ENCODE results near the gene OR10H5.
"Not testable (repeated sequence)": the region's sequence is repeated elsewhere in the genome, so short reads cannot be mapped to it uniquely, and the experiment has no call there.

Gene OR10H5, protein sequence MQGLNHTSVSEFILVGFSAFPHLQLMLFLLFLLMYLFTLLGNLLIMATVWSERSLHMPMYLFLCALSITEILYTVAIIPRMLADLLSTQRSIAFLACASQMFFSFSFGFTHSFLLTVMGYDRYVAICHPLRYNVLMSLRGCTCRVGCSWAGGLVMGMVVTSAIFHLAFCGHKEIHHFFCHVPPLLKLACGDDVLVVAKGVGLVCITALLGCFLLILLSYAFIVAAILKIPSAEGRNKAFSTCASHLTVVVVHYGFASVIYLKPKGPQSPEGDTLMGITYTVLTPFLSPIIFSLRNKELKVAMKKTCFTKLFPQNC
- total RNA-seq = 0 reads per million in 4 donors

DNA sequence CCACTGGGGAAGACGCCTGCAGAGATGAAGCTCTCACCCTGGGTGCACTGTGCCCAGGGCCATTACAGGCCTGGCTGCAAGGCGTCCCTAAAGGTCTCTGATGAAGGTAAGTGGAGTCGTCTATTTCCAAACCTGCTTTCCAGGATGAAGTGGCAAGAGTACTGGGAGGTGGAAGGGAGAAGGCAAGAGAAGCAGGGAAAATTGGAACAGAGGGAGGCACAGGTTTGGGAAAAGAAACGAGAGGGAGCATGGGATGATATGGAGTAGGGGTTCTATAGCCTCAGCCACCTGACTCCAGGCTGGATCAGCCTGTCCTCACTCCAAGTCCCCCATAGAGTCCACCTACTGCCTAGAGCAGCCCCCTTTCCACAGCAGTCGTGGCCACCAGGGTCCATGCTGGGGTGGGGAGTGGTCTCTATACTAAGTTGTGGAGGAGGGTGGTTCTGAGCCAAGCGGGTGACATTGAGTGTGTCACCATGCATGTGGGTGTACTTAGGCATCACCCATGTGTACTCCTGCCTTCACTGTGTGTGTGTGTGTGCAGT lies at the start of gene OR10H5:
OR10H5 (plus strand) TSS at position 51 of the 545 bp plus-strand sequence. CDS start 6,388 bp downstream, outside the sequence.
- DNase-seq = no peak

DNA sequence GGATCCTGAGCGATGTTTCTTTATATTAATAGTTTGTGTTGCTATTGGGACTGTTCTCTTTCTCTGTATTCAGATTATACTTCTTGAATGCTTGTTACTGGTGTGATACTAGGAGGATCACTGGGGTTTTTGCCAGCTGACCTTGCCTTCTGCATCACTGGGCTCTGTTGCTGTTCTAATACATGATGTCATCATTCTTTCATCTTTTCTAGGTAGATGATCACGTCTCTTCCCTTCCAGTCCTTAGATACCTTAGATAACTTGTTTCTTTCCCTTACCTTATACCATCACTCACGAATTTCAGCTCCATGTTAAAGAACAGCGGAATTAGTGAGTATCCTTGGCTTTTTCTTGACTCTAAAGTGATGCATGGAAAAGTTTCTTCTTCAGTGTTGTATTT lies 49.7 kb upstream of the OR10H5 start, which contains the start of gene OR10H3:
OR10H3 (plus strand) TSS at position 264 of the 400 bp plus-strand sequence. CDS start 3,408 bp downstream, outside the sequence.
- no peak for DNase-seq

DNA sequence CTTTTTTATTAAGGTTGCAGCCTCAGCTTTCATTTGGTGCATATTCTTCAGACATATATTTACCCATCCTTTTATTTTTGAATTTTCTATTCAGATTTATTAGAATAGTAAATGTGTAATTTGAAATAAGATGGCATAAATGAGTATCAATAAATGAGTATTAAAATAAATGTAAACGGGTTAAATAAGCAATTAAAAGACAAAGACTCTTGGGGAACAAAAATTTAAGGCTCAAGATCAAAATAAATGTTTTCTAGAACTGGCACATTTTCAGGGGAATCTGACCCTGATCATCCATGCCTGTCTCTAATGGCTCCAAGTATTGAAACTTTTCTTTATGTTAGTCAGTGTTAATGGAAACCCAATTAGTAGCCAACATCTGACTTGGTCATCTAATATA lies 46.7 kb upstream of the OR10H5 start:
- DNase-seq = no peak

DNA sequence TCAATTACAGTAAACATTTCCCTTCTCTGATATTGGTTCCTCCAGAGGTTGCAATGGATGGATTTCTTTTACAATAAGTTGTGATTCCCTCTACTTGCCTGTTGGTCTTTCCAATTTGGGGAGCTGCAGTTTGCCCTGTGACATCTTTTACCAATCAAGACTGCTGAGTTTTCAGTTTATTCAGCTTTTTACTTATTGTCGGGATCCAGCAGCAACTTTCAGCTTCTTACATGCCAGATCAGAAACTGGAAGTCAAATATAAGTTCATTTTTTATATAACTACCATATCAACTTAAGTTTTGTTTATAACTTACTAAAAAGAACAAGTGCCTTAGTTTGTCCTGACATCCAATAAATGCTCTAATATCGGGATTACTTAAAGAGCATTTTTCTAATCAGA lies 39.2 kb upstream of the OR10H5 start:
- DNase-seq = no peak

DNA sequence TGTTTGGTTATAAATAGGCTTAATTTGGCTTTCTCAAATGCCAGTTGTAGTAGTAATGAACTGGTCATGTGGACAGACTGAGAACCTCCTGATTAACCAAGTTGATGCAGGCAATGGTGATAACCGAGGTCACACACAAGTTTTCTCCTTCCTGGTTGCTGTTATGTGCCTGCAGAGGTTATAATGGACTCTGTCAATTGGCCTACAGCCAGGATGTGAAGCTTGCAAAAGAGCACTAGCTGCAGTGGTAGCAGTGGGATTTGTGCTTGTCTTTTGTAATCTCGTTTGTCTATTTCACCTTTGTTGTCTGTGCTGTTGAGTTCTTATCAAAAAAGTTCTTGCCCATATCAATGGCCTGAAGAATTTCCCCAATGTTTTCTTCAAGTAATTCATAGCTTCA lies 29.1 kb upstream of the OR10H5 start:
- no peak for DNase-seq

DNA sequence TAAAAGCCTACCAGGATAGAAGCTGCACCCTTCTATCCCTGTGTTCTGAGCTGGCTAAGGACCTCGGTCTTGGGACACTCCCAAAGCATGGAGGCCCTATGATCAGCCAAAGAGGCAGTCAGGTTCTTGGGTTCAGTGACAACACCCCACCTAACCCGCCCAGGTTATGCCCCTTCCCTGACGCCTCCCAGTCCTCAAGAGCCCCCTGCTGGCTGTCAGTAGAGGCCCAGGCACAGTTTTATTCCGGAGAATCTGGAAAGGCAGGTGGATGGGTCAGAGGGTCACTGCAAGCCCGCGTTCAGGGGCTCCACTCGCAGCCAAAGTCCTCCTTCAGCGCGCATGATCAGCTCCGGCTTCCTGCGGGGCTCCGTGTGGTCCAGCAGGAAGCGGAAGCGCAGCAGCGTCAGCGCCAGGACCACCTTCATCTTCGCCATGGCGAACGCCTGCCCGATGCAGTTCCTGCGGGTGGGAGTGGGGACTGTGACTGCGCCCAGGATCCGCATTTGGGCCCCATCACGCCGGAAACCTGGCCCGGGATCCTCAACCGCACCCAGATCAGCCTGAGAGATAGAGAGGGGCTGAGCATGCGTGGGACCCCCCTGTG lies 27.4 kb upstream of the OR10H5 start:
- DNase-seq = no peak

DNA sequence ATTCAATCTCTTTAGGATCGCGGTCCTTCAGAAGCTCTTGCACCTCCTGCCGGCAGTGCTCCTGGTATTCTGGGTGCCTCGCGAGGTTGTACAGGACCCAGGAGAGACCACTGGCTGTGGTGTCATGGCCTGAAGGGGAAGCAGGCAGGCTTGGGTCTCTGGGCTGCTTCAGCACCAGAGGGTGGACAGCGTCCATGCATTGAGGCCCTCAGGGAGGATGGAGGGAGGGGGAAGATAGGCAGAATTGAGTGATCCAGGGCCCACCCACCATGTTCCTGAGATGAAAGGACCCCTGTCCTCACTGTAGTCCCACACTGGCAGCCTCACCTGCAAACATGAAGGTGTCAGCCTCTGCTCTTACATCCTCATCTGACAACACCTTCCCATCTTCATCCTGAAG lies 17.9 kb upstream of the OR10H5 start:
- no peak for DNase-seq

DNA sequence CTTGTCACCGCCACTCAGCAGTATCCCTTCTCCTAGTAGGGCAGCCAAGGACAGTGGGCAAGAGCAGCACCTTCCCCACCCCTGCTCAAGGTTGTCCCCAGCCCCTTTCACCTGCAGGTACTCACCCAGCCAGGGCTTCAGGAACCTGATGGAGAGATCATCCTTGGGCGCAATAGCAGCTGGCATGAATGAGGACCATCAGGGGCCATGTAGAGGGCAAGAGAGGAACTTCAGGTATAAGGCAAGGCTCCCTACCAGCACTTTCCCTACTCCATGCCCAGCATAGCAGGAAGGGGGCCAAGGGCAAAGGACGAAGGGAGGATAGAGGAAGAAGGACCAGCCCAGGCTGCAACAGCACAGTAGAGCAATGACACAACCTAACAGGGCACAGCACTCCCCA lies 13.3 kb upstream of the OR10H5 start:
- not testable (repeated sequence) for DNase-seq

DNA sequence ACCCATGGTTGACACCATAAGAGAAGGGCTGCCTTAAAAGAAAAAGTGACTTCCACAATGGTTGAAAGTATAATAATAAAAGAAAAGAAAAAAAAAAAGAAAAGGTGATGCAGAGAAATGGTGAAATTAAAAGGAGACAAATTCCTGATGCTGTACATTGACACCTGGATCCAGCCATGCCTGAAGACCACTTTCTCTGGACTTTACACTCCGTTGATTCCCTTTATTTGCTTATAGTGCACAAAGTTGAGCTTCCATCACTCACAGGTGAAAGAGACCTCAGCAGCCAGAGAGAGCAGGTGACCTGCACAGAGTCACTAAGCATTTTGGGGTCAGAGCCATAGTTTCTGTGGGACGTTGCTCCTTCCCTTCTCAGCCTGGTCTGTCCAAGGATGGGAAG lies 12.2 kb upstream of the OR10H5 start:
- DNase-seq = no peak

DNA sequence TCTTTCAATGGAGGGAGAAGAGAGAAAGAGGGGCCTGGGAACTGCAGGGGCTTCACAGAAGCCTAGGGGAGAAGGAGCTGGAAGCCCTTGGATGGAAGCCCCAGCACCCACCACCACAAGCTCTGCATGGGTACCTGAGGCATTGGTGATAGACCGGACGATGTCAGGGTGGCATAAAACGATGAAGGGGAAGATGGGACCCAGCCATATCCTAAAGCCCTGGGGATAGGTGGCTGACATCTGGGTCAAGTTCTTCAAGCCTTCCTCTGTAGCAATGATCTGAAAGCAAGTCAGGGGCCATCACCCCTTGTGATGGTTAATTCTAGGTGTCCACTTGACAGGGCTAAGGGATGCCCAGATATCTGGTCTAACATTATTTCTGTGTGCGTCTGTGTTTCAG lies 11.2 kb upstream of the OR10H5 start:
- no peak for DNase-seq

DNA sequence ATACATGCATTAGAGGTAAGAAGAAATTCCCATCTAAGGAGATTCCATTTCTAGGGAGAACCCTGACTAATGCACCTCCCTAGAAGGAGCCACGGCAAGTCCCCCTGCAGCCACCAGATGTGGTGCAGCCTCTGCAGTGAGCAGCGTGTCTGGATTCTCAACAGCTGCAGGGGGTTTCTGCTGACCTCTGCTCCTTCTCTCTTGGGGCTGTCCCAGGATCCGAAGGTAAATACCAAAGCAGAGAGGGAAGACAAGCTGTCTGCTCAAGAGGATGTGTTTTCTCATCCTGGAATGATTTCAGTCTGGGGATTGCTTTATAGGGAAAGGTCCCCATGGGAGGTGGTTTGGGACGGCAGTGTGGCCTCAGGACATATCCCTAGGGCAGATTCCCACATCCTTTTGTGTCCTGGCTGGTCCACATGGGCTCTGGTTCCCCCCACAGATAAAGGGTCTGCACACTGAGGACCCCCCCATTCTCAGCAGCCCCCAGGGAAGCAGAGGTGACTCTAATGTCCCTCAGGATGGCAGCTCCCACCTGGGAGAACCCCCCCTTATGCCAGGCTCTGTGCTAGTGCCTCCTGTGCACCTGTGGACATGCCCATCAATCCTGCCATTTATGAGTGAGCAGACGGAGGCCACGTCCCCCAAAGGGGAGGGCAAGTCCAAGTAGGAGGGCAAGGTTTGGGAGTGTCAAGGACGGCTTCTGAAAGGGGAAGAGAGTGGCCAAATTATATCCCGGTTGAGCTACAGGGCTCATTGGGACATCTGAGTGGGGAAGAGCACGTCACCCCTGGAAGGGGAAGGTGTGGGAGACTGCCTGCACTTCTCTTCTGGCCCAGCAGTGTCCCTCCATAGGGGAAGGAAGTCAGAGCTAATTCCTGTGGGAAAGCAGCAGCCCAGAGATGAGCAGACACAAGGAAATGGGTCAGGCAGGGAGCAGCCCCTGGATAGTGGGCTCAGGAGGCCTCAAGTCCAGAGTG lies 10.2 kb upstream of the OR10H5 start:
- DNase-seq = no peak

DNA sequence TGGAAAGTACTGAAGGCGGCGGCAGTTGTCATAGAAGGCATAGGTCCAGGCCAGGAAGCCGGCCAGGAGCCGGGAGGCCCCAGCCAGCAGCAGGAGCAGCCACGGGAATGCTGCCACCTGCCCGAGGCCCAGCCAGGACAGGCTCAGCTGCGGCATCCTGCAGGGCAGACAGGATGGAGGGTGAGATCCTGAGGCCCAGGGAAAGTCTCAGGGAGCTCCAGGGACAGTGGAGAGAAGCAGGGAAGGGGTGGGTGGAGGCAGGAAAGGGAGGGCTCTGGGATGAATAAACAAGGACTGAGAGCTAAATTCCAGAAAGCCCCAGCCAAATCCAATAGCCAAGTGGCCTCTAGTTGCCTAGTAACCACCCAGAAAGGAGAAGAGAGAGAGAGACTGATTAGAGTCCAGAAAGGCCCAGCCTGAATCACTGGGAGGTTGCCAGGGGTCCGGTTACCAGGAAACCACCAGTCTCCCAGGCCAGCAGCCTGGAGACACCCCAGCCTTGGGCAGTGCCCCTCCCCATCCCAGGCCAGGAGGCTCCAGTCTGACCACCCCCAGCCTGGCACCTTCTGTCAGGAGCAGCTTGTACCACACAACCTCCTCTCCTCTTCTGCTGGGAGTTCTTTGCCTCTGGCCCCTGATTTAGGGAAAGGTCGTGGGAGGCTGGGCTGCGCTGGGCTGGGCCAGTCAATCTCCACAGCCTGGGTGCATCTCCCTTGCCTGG lies 7.5 kb upstream of the OR10H5 start:
- no peak for DNase-seq

DNA sequence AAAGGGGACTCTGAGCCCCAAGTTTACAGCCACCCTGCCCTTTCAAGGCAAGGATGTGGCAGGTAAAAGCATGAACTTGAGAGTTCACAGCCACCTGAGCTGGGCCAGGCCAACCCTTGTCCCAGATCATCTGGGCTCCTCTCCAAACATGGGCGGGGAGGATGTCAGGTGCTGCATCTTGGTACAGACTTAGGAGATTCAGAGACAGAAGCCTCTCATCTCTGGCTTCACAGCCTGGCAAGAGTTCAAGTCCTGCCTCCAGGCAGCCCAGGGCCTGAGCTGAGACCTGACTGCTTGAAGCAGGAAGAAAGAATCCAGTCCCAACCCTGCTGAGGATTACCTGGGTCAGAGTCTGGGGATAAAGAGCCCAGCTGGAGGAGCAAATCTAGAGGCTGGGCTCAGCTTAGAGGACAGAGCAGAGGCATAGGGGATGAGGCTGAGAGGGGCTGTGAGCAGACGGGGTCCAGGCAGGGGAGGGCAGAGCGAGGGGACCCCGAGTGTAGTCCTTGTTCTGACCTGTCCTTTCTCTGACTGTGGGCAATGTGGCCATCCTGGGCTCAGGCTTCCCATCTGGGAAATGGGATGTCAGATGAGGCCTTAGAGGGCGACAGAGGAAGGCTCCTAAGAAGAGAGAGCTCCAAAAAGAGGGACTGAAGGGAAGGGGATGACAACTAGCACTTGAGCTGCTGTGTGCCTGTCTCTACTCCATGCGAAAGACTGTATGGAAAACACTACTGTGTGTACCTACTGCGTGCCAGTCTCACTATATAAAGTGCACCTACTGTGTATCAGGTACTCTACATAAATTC lies 6.6 kb upstream of the OR10H5 start:
- no peak for DNase-seq

DNA sequence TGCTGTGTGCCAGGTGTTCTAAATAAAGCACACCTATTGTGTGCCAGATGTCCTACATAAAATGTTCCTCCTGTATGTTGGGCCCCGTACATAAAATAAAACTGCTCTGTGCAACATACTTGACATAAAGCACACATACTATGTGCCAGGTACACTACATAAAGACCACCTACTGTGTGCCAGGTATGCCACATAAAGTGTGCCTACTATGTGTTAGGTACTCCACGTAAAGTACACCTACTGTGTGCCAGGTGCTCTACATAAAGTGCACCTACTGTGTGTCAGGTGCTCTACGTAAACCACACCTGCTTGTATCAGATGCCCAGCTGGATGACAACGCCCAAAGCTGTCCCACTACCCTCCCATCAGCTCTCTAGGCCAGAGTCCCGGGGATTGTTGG lies 5.8 kb upstream of the OR10H5 start:
- no peak for DNase-seq

DNA sequence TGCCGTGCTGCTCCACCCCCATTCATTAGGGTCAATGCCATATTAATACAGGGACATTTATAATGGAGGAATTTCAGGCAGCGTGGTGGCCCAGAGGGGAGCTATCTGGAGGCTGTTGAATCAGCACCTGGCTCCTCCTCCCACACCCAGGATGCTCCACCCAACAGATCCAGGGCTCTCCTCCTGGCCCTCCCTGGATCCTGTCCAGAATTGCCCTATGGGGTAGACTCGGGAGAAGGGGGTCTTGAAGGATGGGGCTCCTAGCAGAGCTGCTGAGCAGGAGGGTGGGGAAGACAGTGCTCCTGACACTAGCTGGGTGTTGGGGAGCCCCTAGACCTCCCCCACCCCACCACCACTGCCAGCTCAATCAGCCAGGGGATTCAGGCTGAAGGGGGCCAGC lies 5.2 kb upstream of the OR10H5 start:
- no peak for DNase-seq

DNA sequence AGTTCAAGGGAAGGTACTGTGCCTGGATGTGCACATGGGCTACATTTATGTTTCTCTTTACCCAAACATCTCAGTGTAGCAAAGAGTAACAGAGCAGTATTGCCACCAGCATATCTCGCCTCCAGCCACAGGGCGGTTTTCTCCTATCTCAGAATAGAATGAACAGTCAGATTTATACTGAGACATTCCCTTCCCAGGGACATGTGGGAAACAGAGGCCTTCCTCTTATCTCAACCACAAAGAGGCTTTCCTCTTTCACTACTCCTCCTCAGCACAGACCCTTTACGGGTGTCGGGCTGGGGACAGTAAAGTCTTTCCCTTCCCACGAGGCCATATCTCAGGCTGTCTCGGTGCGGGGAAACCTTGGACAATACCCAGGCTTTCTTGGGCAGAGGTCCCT lies 4.6 kb upstream of the OR10H5 start:
- not testable (repeated sequence) for DNase-seq

DNA sequence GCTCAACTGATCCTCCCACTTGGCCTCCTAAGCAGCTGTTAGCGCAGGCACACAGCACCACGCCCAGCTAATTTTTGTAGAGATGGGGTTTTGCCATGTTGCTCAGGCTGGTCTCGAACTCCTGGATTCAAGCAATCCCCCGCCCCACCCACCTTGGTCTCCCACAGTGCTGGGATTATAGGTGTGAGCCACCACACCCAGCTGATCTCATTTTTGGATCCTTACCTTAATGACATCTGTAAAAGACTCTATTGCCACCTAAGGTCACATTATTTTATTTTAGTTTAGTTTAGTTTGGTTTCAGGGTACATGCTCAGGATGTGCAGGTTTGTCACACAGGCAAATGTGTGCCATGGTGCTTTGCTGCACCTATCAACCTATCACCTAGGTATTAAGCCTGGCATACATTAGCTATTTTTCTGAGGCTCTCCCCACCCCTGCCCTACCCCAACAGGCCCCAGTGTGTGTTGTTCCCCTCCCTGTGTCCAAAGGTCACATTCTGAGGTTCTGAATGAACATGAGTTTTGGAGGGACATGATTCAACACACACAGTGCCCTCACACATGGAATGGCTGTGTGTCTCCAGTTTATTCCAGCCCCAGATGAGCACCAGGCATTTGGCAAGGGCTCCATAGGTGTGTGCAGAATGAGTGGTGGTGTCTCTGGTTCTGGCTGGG lies 1.3 kb downstream of the OR10H5 start:
- DNase-seq = no peak

DNA sequence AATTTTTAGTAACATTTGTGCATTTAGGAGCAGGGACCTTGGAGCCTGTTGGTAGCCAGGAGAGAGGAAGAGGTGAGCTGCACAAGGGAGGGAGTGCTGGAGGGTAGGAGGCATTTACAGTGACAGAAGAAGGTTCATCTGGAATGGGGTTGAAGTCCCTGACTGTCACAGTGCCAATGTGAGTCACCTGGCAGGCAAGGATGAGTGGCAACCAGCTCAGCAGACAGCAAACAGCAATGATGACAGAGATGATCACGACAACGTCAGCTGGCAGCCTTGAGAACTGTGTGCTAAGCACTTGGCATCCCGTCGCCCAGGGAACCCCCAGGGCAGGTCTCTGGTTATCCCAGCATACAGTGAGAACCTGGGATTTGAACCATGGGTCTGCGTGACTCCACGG lies 2.6 kb downstream of the OR10H5 start:
- DNase-seq = no peak

DNA sequence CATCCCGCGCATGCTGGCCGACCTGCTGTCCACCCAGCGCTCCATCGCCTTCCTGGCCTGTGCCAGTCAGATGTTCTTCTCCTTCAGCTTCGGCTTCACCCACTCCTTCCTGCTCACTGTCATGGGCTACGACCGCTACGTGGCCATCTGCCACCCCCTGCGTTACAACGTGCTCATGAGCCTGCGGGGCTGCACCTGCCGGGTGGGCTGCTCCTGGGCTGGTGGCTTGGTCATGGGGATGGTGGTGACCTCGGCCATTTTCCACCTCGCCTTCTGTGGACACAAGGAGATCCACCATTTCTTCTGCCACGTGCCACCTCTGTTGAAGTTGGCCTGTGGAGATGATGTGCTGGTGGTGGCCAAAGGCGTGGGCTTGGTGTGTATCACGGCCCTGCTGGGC lies 6.8 kb downstream of the OR10H5 start:
- not testable (repeated sequence) for DNase-seq

DNA sequence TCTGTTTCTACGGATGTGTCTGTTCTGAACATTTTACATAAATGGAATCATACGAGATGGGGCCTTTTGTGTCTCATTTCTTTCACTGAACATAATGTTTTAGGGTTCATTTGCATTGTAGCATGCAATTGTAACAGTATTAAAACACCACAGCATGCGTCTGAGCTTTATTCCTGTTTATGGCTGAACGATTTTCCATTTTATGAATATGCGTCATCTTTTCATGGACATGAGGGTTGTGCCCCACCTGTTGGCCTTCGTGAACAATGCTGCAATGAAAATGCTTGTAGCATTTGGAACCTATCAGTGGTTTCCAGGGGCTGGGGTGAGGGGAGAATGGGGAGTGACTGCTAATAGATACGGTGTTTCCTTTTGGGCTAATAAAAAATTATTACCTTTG lies 22.9 kb downstream of the OR10H5 start:
- no peak for DNase-seq

DNA sequence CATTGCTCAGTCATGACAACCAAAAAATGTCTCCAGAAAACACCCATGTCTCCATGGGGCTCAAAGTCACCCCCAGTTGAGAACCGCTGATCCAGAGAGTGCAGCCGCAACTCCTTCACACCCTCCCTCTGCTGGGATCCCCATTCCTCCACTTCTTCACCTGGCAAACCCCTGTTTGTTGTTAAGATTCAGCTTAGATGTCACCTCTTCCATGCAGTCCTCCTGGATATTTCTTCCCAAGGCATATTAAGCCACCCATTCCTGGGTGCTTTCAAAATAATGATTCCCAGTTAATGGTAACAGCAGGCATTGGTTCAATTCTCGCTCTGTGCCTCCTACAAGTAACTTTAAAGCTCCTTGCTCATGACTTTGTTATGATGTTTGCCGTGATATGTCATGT lies 24.0 kb downstream of the OR10H5 start:
- DNase-seq = no peak

All from T-helper 1 cell (primary cell).